ENCODE results near the gene ARID1B. TPM values are rescaled to one million over a fixed set of nuclear protein-coding genes. Genes with fewer than 3 reads are reported as not detected.

The ARID1B gene
- total RNA-seq, 1 experiment from 2014 or later: 24.2 TPM

DNA sequence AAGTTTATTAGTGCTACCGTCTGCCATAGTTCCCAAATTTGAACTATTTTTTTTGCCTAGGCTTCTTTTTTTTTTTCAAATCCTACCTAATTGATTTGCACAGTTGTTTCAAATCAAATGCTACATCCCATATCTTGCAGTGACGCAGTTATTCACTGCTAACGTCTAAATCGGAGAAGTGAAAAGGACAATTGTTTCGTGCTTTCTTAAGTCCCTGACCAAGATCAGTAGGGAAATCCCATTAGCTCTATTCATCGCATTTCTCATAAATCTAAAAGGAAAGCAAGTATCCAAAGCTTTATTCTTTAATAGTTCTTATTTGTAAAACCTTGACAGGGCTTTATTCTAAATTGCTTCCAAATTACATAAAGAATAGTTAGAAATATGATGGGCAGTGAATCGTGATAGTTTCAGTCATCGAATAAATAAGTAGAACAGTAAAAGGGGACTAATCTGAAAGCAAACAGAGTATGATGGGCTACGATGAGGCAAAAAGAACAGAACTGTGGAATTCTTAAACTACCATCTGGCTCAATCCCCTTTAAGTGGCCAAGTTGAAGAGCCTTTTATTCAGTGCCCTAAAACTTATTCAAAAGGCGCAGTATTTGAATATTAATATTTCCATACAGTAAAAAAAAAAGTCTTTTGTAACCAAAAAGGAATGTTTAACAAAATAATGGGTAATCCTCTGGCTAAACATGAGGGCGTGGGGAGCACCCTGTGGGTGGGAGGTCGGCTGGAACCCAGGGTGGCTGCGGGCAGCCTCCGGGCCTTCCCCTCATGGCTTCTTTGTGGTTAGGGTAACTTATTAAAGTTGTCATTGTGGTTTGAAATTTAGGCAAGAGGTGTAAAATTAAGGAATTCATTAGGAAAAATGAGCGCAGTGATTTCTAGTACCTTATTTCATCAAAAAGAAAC is 3.0 kb upstream of the ARID1B start:
- POLR2A ChIA-PET (ENCODE audit: unreplicated experiment): no interaction called here
- no peaks in the 10 kb centered on the region for H3K27me3 ChIP-seq (ENCODE audit: low read length)
- TF ChIP-seq, protein P1, sequence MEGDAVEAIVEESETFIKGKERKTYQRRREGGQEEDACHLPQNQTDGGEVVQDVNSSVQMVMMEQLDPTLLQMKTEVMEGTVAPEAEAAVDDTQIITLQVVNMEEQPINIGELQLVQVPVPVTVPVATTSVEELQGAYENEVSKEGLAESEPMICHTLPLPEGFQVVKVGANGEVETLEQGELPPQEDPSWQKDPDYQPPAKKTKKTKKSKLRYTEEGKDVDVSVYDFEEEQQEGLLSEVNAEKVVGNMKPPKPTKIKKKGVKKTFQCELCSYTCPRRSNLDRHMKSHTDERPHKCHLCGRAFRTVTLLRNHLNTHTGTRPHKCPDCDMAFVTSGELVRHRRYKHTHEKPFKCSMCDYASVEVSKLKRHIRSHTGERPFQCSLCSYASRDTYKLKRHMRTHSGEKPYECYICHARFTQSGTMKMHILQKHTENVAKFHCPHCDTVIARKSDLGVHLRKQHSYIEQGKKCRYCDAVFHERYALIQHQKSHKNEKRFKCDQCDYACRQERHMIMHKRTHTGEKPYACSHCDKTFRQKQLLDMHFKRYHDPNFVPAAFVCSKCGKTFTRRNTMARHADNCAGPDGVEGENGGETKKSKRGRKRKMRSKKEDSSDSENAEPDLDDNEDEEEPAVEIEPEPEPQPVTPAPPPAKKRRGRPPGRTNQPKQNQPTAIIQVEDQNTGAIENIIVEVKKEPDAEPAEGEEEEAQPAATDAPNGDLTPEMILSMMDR (conservative IDR thresholded peaks at IDR 0.05; ENCODE audit: low read depth, low read length): no peak
- TF ChIP-seq EZH2phosphoT487 (IDR thresholded peaks at IDR 0.05; ENCODE audit: borderline replicate concordance, low read length) (no peak), EZH2 (IDR thresholded peaks at IDR 0.05; ENCODE audit: low read length, unreplicated experiment) (no peak)
- no peak overlapping the region for H3K4me2 ChIP-seq (ENCODE audit: low read length)
- H4K20me1 ChIP-seq (ENCODE audit: low read length): no peaks in the 10 kb centered on the region
- no peaks in the 10 kb centered on the region for H3K9me3 ChIP-seq (ENCODE audit: low read length)
- intact Hi-C loops (cut with micrococcal nuclease): no loop called here
- ATAC-seq (no peak), DNase-seq (no peak)
- no peaks in the 10 kb centered on the region for H3K9me2 ChIP-seq (replicated peaks; ENCODE audit: low read length)
- no peaks in the 10 kb centered on the region for H3K36me3 ChIP-seq (ENCODE audit: low read depth, low read length)
- peaks cover 25% of the 10 kb centered on the region for H3K79me2 ChIP-seq (ENCODE audit: low read length)
- H3K4me1 ChIP-seq (ENCODE audit: insufficient read depth, low read length): peaks cover 14% of the 10 kb centered on the region
- no peaks in the 10 kb centered on the region for H3F3A ChIP-seq (ENCODE audit: low read length, unreplicated experiment)
- BruUV-seq (replicated peaks): no TSS peak
- H3K27ac ChIP-seq (ENCODE audit: low read length): no peak overlapping the region
- no peak overlapping the region for H2AFZ ChIP-seq (ENCODE audit: low read length)
- no peak overlapping the region for H3K9ac ChIP-seq (ENCODE audit: low read length)
- CTCF ChIA-PET: no interaction called here
- no peak overlapping the region for H3K4me3 ChIP-seq (ENCODE audit: low read length)

DNA sequence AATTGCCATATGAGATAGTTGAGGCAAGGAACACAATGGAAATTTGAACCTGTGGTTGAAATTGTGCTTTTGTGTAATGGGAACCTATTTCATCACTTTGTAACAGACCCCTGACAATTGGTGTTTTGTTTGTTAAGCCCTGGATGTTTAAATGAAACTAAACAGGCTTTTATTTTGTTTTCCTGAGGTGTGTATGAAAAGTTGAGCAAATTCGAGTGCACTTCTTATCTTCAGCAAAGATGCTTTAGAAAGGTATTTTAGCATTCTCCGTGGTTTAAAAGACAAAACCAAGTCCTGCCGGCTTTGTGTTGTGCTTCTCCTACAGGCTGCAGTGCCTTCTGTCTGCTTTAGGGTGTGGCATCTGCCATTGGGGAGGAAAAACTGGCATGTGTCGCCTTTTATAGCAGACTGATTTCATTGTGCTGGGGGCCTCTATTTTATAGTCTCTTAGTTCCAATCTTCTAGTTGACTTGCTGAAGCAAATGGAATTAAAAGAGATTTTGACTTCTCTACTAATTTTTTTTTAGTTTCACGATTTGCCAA is 2.2 kb upstream of the ARID1B start:
- no peak overlapping the region for H3K4me3 ChIP-seq (ENCODE audit: low read length)
- H3K27me3 ChIP-seq (ENCODE audit: low read length): no peaks in the 10 kb centered on the region
- H3F3A ChIP-seq (ENCODE audit: low read length, unreplicated experiment): no peaks in the 10 kb centered on the region
- intact Hi-C loops (cut with micrococcal nuclease): loop anchor here (5.0 kb wide), 1 partner anchor 208 kb away; no protein-coding TSS in a partner anchor
- no peaks in the 10 kb centered on the region for H3K9me3 ChIP-seq (ENCODE audit: low read length)
- H3K79me2 ChIP-seq (ENCODE audit: low read length): peaks cover 29% of the 10 kb centered on the region
- no peak overlapping the region for H2AFZ ChIP-seq (ENCODE audit: low read length)
- TF ChIP-seq EZH2phosphoT487 (IDR thresholded peaks at IDR 0.05; ENCODE audit: borderline replicate concordance, low read length) (no peak), EZH2 (IDR thresholded peaks at IDR 0.05; ENCODE audit: low read length, unreplicated experiment) (no peak)
- TF ChIP-seq, protein P1 (conservative IDR thresholded peaks at IDR 0.05; ENCODE audit: low read depth, low read length): no peak
- H3K9me2 ChIP-seq (replicated peaks; ENCODE audit: low read length): no peaks in the 10 kb centered on the region
- peaks cover 14% of the 10 kb centered on the region for H3K4me1 ChIP-seq (ENCODE audit: insufficient read depth, low read length)
- BruUV-seq (replicated peaks): no TSS peak
- ChIA-PET POLR2A (ENCODE audit: unreplicated experiment) (no interaction called here), CTCF (no interaction called here)
- H3K27ac ChIP-seq (ENCODE audit: low read length): no peak overlapping the region
- no peak overlapping the region for H3K4me2 ChIP-seq (ENCODE audit: low read length)
- H3K9ac ChIP-seq (ENCODE audit: low read length): no peak overlapping the region
- H3K36me3 ChIP-seq (ENCODE audit: low read depth, low read length): no peaks in the 10 kb centered on the region
- H4K20me1 ChIP-seq (ENCODE audit: low read length): no peaks in the 10 kb centered on the region
- ATAC-seq: no peak
- no peak for DNase-seq

DNA sequence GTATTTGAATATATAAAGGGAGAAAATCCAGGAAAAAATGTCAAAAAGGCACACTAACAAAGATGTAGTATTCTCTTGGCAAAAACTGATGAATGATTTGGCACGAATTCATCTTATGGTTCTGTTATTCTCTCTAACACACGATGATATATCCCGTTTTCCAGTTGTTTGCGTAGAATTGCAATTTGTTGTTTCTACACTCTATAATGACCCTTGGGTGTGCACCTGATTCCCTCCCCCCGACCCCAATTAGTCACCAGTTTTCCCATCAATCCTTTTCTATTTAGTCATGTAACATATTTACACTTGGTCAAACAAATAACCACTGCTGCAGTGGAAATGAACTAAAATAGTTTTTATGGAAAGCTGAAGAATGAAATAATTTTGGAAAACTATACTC is 1.5 kb upstream of the ARID1B start:
- peaks cover 37% of the 10 kb centered on the region for H3K79me2 ChIP-seq (ENCODE audit: low read length)
- DNase-seq (peak; percentile 32), ATAC-seq (no peak)
- no peak overlapping the region for H2AFZ ChIP-seq (ENCODE audit: low read length)
- H4K20me1 ChIP-seq (ENCODE audit: low read length): peaks cover 2% of the 10 kb centered on the region
- no peaks in the 10 kb centered on the region for H3K9me2 ChIP-seq (replicated peaks; ENCODE audit: low read length)
- H3K27ac ChIP-seq (ENCODE audit: low read length): peak overlapping the region; percentile 42
- no peaks in the 10 kb centered on the region for H3K27me3 ChIP-seq (ENCODE audit: low read length)
- no peak overlapping the region for H3K9ac ChIP-seq (ENCODE audit: low read length)
- no TSS peak for BruUV-seq (replicated peaks)
- ChIA-PET CTCF (no interaction called here), POLR2A (ENCODE audit: unreplicated experiment) (no interaction called here)
- H3F3A ChIP-seq (ENCODE audit: low read length, unreplicated experiment): no peaks in the 10 kb centered on the region
- peak overlapping the region; percentile 99 for H3K4me2 ChIP-seq (ENCODE audit: low read length)
- intact Hi-C loops (cut with micrococcal nuclease): loop anchor here (5.0 kb wide), 1 partner anchor 208 kb away; no protein-coding TSS in a partner anchor
- H3K36me3 ChIP-seq (ENCODE audit: low read depth, low read length): no peaks in the 10 kb centered on the region
- H3K9me3 ChIP-seq (ENCODE audit: low read length): no peaks in the 10 kb centered on the region
- TF ChIP-seq, protein P1 (conservative IDR thresholded peaks at IDR 0.05; ENCODE audit: low read depth, low read length): no peak
- TF ChIP-seq EZH2 (IDR thresholded peaks at IDR 0.05; ENCODE audit: low read length, unreplicated experiment): no peak
- no peak for TF ChIP-seq EZH2phosphoT487 (IDR thresholded peaks at IDR 0.05; ENCODE audit: borderline replicate concordance, low read length)
- H3K4me3 ChIP-seq (ENCODE audit: low read length): peak overlapping the region; percentile 67; the same call in 1 of the 2 replicates
- peaks cover 16% of the 10 kb centered on the region for H3K4me1 ChIP-seq (ENCODE audit: insufficient read depth, low read length)
